Epidermal melanocyte (primary cell): ENCODE data around the gene TRABD2A.
"Not testable (repeated sequence)": the region's sequence is repeated elsewhere in the genome, so short reads cannot be mapped to it uniquely, and the experiment has no call there.

Source experiments
- DNase-seq: peaks from one replicate; pipeline ENCODE4 v3.0.0; 2011; ENCODE audit warnings: low spot score; ENCODE audit not compliant: insufficient read length

Gene TRABD2A

DNA sequence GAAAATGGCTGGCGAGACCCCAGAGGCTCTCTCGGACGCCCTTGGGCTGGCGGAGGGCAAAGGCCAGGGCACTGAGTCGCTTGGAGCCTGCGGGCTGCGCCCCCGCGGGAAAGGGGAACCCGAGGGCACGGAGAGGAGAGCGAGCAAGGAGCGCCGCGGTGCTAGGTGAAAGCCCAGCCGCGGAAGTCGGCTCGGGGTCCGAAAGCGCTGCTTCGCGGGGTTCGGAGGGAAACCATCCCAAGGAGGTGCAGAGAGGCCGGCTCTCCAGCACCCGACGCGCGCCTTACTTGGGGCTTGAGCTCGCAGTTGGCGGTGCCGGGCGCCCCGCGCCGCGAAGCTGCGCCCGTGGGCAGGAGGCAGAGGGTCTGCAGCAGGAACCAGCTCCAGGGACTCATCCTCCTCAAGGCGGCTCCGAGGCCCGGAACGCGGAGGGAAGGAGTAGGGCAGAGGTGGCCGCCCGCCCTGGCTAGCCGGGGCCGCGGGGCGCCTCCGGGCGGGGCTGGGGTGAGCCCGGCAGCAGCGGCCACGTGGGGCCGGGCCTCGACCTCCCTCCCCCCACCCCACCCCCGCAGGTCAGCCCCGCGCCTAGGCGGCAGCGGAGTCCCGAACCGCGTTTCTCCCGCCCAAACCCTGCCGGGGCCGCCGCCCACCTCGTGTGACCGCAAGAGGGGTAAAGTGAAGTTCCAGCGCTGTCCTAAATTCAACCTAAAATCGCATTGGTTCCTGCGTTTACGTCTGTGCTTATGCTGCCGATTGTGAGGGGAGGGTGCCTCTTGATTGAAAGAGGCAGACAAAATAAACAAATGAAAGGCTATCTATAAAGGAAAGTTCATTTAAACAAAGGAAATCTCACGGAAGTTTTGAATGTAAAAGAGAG is at the start of gene TRABD2A:
Gene TRABD2A (minus strand): TSS at position 440 of the 877 bp plus-strand sequence. CDS start 45 bp downstream, at position 395.
- DNase-seq = no peak

- no peak for DNase-seq
Observed at GRCh38 chr2:84927275-84927627, 46.4 kb upstream of the TRABD2A start.

- DNase-seq = peak; percentile 21
Observed at GRCh38 chr2:84925724-84926376, 45.0 kb upstream of the TRABD2A start.

DNA sequence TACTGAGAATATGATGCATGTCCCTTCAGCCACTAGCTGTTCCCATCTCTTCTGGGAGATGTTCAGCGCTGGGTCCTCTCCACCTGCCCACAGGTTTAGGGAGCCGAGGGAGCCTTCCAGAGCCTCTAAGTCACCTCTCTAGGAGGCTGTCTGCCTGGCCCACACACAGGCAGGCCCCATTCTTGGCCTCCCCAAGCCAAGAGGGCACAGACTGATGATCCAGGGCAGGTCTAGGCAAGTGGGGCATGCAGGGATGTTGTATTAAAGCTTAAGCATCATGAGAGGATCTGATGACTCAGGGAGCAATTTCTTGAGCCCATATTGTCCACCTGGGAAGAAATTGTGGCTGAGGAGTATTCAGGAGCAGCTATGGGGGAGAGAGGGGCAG is 44.4 kb upstream of the TRABD2A start:
- DNase-seq = no peak

GRCh38 chr2:84924173-84925106 is 43.6 kb upstream of the TRABD2A start:
- no peak for DNase-seq

DNA sequence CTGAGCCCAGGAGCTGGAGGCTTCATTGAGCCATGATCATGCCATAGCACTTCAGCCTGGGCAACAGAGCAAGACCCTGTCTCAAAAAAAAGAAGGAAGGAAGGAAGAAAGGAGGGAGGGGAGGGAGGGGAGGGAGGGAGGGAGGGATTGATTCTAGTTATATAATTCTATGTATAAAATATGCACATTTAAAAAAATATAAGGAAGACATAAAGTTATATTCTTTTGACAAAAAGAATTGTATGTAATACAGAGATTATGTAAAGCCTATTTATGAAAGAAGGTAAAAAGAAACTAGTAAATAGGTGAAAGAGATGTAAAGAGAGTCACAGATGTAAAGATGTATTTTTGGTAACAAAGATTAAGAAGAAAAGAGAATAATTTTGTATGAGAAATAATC is 42.1 kb upstream of the TRABD2A start:
- no peak for DNase-seq

DNA sequence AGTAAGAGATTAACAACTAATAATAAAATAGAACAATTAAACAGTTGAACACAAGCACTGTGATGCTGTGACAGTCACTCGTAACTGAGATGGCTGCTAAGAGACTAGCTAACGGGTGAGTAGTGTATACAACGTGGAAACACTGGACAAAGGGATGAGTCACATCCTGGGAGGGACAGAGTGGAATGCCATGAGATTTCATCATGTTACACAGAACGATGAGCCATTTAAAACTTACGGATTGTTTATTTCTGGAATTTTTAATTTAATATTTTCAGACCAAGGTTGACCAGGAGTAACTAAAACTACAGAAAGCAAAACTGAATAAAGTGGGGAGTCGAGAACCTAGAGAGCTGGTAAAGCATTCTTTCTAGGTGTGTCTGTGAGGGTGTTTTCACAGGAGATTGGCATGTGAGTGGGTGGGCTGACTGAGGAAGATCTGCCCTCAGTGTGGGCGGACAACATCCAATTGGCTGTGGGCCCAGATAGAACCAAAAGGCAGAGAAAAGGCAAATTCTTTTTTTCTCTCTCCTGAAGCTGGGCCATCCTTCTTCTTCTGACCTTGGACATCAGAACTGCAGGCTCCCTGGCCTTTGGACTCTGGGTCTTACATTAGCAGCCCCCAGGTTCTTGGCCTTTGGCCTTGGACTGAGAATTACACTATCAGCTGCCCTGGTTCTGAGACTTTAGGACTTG is 39.1 kb upstream of the TRABD2A start:
- DNase-seq = peak; percentile 45

- DNase-seq = no peak
Observed at GRCh38 chr2:84918430-84918829, 37.5 kb upstream of the TRABD2A start.

- DNase-seq = not testable (repeated sequence)
Observed at GRCh38 chr2:84917821-84918220, 36.9 kb upstream of the TRABD2A start.

DNA sequence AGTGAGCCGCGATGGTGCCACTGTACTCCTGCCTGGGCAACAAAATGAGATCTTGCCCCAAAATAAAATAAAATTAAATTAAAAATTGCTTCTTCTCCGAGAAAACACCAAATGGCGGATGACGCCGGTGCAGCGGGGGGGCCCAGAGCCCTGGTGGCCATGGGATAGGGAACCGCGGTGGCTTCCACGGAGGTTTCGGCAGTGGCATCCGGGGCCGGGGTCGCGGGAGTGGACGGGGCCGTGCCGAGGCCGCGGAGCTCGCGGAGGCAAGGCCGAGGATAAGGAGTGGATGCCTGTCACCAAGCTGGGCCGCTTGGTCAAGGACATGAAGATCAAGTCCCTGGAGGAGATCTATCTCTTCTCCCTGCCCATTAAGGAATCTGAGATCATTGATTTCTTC is 34.8 kb upstream of the TRABD2A start:
- DNase-seq = not testable (repeated sequence)

GRCh38 chr2:84914334-84914733 is 33.5 kb upstream of the TRABD2A start:
- no peak for DNase-seq

- DNase-seq = no peak
Observed at GRCh38 chr2:84912984-84913383, 32.1 kb upstream of the TRABD2A start.

GRCh38 chr2:84911135-84911678 is 30.3 kb upstream of the TRABD2A start:
- no peak for DNase-seq

GRCh38 chr2:84908948-84909713 is 28.2 kb upstream of the TRABD2A start:
- no peak for DNase-seq

DNA sequence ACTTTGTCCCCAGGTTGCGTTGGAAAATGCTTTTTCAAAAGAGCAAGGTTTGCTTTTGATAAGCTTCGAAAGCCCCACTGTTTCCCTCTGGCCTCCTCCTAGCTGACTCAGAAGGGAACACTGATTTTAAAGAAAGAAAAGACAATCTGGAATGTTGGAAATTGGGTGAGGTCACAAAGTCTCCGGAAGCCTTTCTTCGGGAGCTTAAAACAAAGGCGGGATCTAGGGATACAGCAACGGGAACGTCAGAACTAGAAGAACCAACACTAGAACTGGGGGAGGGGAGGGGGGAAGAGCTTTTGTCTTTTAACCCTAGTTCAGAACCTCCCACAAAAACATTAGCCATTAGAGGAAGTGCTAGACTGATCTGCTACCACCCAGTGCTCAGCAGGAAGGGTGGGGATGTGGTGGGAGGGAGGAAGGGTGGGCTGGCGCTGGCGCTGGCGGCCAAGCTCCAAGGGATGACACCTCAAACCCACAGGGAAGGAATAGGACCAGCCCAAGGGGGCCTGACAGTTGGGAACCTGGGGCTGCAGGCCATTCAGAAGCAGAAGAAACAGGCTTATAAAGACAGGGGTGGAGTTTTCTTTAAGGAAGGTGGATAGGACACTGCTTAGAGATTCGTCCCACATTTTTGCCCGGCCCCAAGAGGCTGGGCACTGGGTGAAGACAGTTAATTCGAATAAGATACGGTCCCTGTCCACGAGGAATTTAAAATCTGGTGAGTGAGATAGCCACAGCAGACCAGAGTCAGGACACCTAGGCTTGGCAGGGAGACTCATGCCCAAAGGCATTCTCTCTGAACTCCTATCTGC is 26.2 kb upstream of the TRABD2A start:
- DNase-seq = peak; percentile 70

- DNase-seq = no peak
Observed at GRCh38 chr2:84906108-84906899, 25.4 kb upstream of the TRABD2A start.

- peak; percentile 76 for DNase-seq
Observed at GRCh38 chr2:84905181-84906107, 24.6 kb upstream of the TRABD2A start, which contains the start of gene TMSB10. Gene TMSB10, plus strand, starts transcription at chr2:84905656.
